ENCODE data around the gene APOBEC3H. TPM values are rescaled to one million over a fixed set of nuclear protein-coding genes. Genes with fewer than 3 reads are reported as not detected.
A peak's percentile ranks its signal among the peaks of the same experiment; 100 is the strongest.

The APOBEC3H gene
- total and polyA plus RNA-seq, 2 experiments from 2014 or later: not detected

DNA sequence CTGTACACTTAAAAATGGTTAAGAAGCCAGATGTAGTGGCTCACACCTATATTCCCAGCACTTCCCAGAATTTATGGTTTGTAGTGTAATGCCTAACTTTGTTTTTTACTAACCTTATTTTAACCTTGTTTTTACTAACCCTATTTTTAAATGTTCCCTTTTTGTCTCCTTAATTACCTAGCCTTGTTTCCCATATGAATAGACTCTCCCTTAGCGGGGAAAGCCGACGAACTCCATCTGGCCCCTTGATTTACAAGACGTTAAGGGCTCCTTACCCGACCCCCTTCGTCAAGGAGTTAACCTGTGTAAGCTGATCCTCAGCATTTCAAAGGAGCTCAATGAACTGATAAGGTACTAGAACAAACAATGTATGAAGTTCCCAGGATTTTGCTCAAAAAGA, 17.1 kb downstream of the APOBEC3H start:
- H2AFZ ChIP-seq: no peak overlapping the region
- WGBS (ENCODE audit: low lambda C conversion rate, missing lambda C conversion rate): 5% methylated on average over 6 of the region's 6 CpGs
- H3K27ac ChIP-seq: no peak overlapping the region
- no peaks in the 10 kb centered on the region for H4K20me1 ChIP-seq (ENCODE audit: insufficient read depth, poor library complexity, severe bottlenecking)
- peak overlapping the region; percentile 6 for H3K4me2 ChIP-seq
- no peak for TF ChIP-seq EZH2phosphoT487 (IDR thresholded peaks at IDR 0.05; ENCODE audit: low read depth, severe bottlenecking, unreplicated experiment)
- no peak for TF ChIP-seq EZH2 (IDR thresholded peaks at IDR 0.05; ENCODE audit: borderline replicate concordance)
- TF ChIP-seq, protein P1, sequence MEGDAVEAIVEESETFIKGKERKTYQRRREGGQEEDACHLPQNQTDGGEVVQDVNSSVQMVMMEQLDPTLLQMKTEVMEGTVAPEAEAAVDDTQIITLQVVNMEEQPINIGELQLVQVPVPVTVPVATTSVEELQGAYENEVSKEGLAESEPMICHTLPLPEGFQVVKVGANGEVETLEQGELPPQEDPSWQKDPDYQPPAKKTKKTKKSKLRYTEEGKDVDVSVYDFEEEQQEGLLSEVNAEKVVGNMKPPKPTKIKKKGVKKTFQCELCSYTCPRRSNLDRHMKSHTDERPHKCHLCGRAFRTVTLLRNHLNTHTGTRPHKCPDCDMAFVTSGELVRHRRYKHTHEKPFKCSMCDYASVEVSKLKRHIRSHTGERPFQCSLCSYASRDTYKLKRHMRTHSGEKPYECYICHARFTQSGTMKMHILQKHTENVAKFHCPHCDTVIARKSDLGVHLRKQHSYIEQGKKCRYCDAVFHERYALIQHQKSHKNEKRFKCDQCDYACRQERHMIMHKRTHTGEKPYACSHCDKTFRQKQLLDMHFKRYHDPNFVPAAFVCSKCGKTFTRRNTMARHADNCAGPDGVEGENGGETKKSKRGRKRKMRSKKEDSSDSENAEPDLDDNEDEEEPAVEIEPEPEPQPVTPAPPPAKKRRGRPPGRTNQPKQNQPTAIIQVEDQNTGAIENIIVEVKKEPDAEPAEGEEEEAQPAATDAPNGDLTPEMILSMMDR (IDR thresholded peaks at IDR 0.05; ENCODE audit: poor library complexity): no peak
- peaks cover 9% of the 10 kb centered on the region for H3K27me3 ChIP-seq
- no peaks in the 10 kb centered on the region for H3K9me2 ChIP-seq (replicated peaks; ENCODE audit: insufficient read depth)
- no peak for DNase-seq (ENCODE audit: low spot score)
- H3K4me3 ChIP-seq: no peak overlapping the region
- no peaks in the 10 kb centered on the region for H3K79me2 ChIP-seq
- H3K4me1 ChIP-seq (ENCODE audit: insufficient read depth): peaks cover 8% of the 10 kb centered on the region
- H3K9me3 ChIP-seq (ENCODE audit: low read depth): no peaks in the 10 kb centered on the region
- H3K36me3 ChIP-seq (replicated peaks; ENCODE audit: insufficient read depth, low read depth): no peaks in the 10 kb centered on the region

DNA sequence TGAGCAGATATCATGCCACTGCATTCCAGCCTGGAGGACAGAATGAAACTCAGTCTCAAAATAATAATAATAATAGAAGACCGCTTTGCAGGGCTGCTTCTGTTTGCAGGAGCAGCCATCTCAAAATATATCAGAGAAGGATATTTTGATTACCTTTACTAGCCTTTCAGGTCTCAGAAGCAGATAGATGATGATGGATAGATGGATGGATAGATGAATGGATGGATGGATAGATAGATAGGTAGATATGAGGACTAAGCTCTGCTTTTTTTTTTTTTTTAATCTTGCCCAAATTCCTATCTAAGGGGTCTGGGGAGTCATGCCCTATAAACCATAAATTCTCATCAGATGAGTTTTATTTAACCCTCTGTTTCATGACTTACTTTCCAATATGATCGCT, 18.5 kb downstream of the APOBEC3H start:
- H3K4me3 ChIP-seq: no peak overlapping the region
- H3K27ac ChIP-seq: no peak overlapping the region
- TF ChIP-seq EZH2phosphoT487 (IDR thresholded peaks at IDR 0.05; ENCODE audit: low read depth, severe bottlenecking, unreplicated experiment): no peak
- no peak for TF ChIP-seq EZH2 (IDR thresholded peaks at IDR 0.05; ENCODE audit: borderline replicate concordance)
- TF ChIP-seq, protein P1 (IDR thresholded peaks at IDR 0.05; ENCODE audit: poor library complexity): no peak
- no peak for DNase-seq (ENCODE audit: low spot score)
- H2AFZ ChIP-seq: no peak overlapping the region
- no peaks in the 10 kb centered on the region for H3K79me2 ChIP-seq
- peaks cover 8% of the 10 kb centered on the region for H3K4me1 ChIP-seq (ENCODE audit: insufficient read depth)
- H3K36me3 ChIP-seq (replicated peaks; ENCODE audit: insufficient read depth, low read depth): no peaks in the 10 kb centered on the region
- 97% methylated on average over 2 of the region's 2 CpGs for WGBS (ENCODE audit: low lambda C conversion rate, missing lambda C conversion rate)
- no peaks in the 10 kb centered on the region for H4K20me1 ChIP-seq (ENCODE audit: insufficient read depth, poor library complexity, severe bottlenecking)
- H3K4me2 ChIP-seq: no peak overlapping the region
- no peaks in the 10 kb centered on the region for H3K9me2 ChIP-seq (replicated peaks; ENCODE audit: insufficient read depth)
- H3K9me3 ChIP-seq (ENCODE audit: low read depth): no peaks in the 10 kb centered on the region
- H3K27me3 ChIP-seq: peaks cover 9% of the 10 kb centered on the region

DNA sequence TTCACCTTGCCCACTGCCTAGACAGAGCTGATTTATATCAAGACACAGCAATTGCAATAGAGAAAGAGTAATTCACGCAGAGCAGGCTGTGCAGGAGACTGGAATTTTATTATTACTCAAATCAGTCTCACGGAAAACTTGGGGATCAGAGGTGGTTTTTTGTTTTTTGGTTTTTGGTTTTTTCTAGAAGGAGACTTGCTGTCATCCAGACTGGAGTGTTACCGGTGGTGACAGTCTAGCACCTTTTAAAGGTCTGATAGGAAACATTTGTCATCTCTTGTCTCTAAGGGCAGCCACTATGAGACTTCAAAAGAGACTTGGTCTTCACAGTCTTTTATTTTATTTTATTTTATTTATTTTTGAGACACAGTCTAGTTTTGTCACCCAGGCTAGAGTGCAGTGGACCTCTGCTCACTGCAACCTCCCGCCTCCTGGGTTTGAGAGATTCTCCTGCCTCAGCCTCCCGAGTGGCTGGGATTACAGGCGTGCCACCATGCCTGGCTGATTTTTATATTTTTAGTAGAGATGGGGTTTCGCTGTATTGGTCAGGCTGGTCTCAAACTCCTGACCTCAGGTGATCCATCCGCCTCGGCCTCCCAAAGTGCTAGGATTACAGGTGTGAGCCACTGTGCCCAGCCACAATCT, 19.1 kb downstream of the APOBEC3H start:
- TF ChIP-seq EZH2phosphoT487 (IDR thresholded peaks at IDR 0.05; ENCODE audit: low read depth, severe bottlenecking, unreplicated experiment) (no peak), EZH2 (IDR thresholded peaks at IDR 0.05; ENCODE audit: borderline replicate concordance) (no peak)
- TF ChIP-seq, protein P1 (IDR thresholded peaks at IDR 0.05; ENCODE audit: poor library complexity): no peak
- WGBS (ENCODE audit: low lambda C conversion rate, missing lambda C conversion rate): 85% methylated on average over 9 of the region's 9 CpGs

More for the DNA sequence above, 19.1 kb downstream of the APOBEC3H start:
- Histone ChIP-seq H3K9me2 (replicated peaks; ENCODE audit: insufficient read depth) (no peaks in the 10 kb centered on the region), H3K4me1 (ENCODE audit: insufficient read depth) (peaks cover 8% of the 10 kb centered on the region), H3K36me3 (replicated peaks; ENCODE audit: insufficient read depth, low read depth) (no peaks in the 10 kb centered on the region), H4K20me1 (ENCODE audit: insufficient read depth, poor library complexity, severe bottlenecking) (no peaks in the 10 kb centered on the region), H3K27me3 (peaks cover 9% of the 10 kb centered on the region), H3K27ac (no peak overlapping the region), H3K4me3 (no peak overlapping the region), H3K4me2 (no peak overlapping the region), H3K9me3 (ENCODE audit: low read depth) (no peaks in the 10 kb centered on the region), H2AFZ (no peak overlapping the region), H3K79me2 (no peaks in the 10 kb centered on the region)
- DNase-seq (ENCODE audit: low spot score): no peak

All from hepatocyte (in vitro differentiated cells).